NCI-H1092 treated with DMSO at 0.1 percent for 48 hours (cell line): Measurements from ENCODE around the gene PIP5K1A.
"Not testable (repeated sequence)": the region's sequence is repeated elsewhere in the genome, so short reads cannot be mapped to it uniquely, and the experiment has no call there.

ENCODE experiments used
- DNase-seq: peaks from one replicate; lab custom pipeline; 2025; lab: John Stamatoyannopoulos, UW

Gene PIP5K1A

GRCh38 chr1:151193304-151193703 lies 5.0 kb upstream of the PIP5K1A start:
- no peak for DNase-seq

GRCh38 chr1:151193856-151194255 lies 4.5 kb upstream of the PIP5K1A start:
- DNase-seq, result no peak

GRCh38 chr1:151194894-151195594 lies 3.3 kb upstream of the PIP5K1A start:
- not testable (repeated sequence) for DNase-seq

- peak; percentile 82 for DNase-seq
Measured at GRCh38 chr1:151196292-151196800, 2.0 kb upstream of the PIP5K1A start.

- DNase-seq, result peak; percentile 62
Measured at GRCh38 chr1:151197863-151198253, 494 bp upstream of the PIP5K1A start.

- DNase-seq, result no peak
Measured at GRCh38 chr1:151199873-151200581, 1.7 kb downstream of the PIP5K1A start.

- DNase-seq, result not testable (repeated sequence)
Measured at GRCh38 chr1:151205381-151205965, 7.1 kb downstream of the PIP5K1A start.

- DNase-seq, result no peak
Measured at GRCh38 chr1:151210830-151211229, 12.5 kb downstream of the PIP5K1A start.

GRCh38 chr1:151211972-151212705 lies 13.8 kb downstream of the PIP5K1A start:
- no peak for DNase-seq

- no peak for DNase-seq
Measured at GRCh38 chr1:151213560-151213959, 15.2 kb downstream of the PIP5K1A start.

- DNase-seq, result no peak
Measured at GRCh38 chr1:151221616-151222015, 23.3 kb downstream of the PIP5K1A start.

GRCh38 chr1:151222130-151222529 lies 23.8 kb downstream of the PIP5K1A start:
- DNase-seq, result no peak

- DNase-seq, result no peak
Measured at GRCh38 chr1:151235235-151235634, 36.9 kb downstream of the PIP5K1A start.

- no peak for DNase-seq
Measured at GRCh38 chr1:151237678-151238466, 39.5 kb downstream of the PIP5K1A start.

- DNase-seq, result no peak
Measured at GRCh38 chr1:151238467-151238739, 40.1 kb downstream of the PIP5K1A start.

- DNase-seq, result no peak
Measured at GRCh38 chr1:151242442-151242841, 44.1 kb downstream of the PIP5K1A start.

- no peak for DNase-seq
Measured at GRCh38 chr1:151243683-151244216, 45.4 kb downstream of the PIP5K1A start.

- no peak for DNase-seq
Measured at GRCh38 chr1:151246786-151247185, 48.4 kb downstream of the PIP5K1A start.

- peak; percentile 83 for DNase-seq
Measured at GRCh38 chr1:151251656-151252470, 53.5 kb downstream of the PIP5K1A start.
